Neural cell (in vitro differentiated cells): ENCODE data around the gene TRIO. TPM values are rescaled to one million over a fixed set of nuclear protein-coding genes. Genes with fewer than 3 reads are reported as not detected.

Experiments
- H2AFZ ChIP-seq: fragments of 200-600, 300-800 bp; sonication (generic), shearing (Covaris generic); 2 replicates; pipeline ENCODE4 v1.6.0; 2014; ENCODE audit warnings: low read depth, mild to moderate bottlenecking, antibody characterized with exemption, low read length, moderate library complexity
- H3F3A ChIP-seq: fragments of 200-600 bp; shearing (Covaris generic); 2 replicates; pipeline ENCODE4 v1.6.1; 2016; ENCODE audit warnings: mild to moderate bottlenecking, moderate library complexity, mixed read lengths, antibody characterized with exemption, low read length; ENCODE audit not compliant: insufficient read depth, poor library complexity, severe bottlenecking
- H3K27ac ChIP-seq: fragments of 200-600, 300-800 bp; sonication (generic), shearing (Covaris generic); 2 replicates; pipeline ENCODE4 v1.5.1; 2014; ENCODE audit warnings: mild to moderate bottlenecking, low read length, moderate library complexity
- H3K27me3 ChIP-seq: fragments of 300-800, 200-600 bp; sonication (generic), shearing (Covaris generic); 2 replicates; pipeline ENCODE4 v1.6.0; 2014; ENCODE audit warnings: mild to moderate bottlenecking, low read depth, low read length, moderate library complexity; ENCODE audit not compliant: insufficient read depth
- H3K36me3 ChIP-seq: fragments of 300-800, 200-600 bp; sonication (generic), shearing (Covaris generic); 2 replicates; pipeline ENCODE4 v1.5.1; 2014; ENCODE audit warnings: mild to moderate bottlenecking, antibody characterized with exemption, low read length, moderate library complexity; ENCODE audit not compliant: insufficient read depth
- H3K4me2 ChIP-seq: fragments of 300-800, 200-600 bp; sonication (generic), shearing (Covaris generic); 2 replicates; pipeline ENCODE4 v1.6.0; 2014; ENCODE audit warnings: mild to moderate bottlenecking, low read length
- H3K4me3 ChIP-seq: fragments of 300-800, 200-600 bp; sonication (generic), shearing (Covaris generic); 2 replicates; pipeline ENCODE4 v1.5.1; 2014; ENCODE audit warnings: mild to moderate bottlenecking, low read length, moderate library complexity
- H3K79me2 ChIP-seq: fragments of 200-600 bp; shearing (Covaris generic); replicated peaks from 2 replicates; pipeline ENCODE4 v1.6.0; 2014; ENCODE audit warnings: mild to moderate bottlenecking, low read length, moderate library complexity; ENCODE audit not compliant: insufficient read depth
- H3K9ac ChIP-seq: fragments of 300-800, 200-600 bp; sonication (generic), shearing (Covaris generic); 2 replicates; pipeline ENCODE4 v1.6.1; 2016; ENCODE audit warnings: mild to moderate bottlenecking, low read length, mixed read lengths
- H3K9me2 ChIP-seq: fragments of 200-600 bp; shearing (Covaris generic); 2 replicates; pipeline ENCODE4 v1.6.1; 2016; ENCODE audit warnings: mild to moderate bottlenecking, low read length, mixed read lengths; ENCODE audit not compliant: insufficient read depth
- H3K9me3 ChIP-seq: fragments of 200-600, 300-800 bp; sonication (generic), shearing (Covaris generic); 2 replicates; pipeline ENCODE4 v1.6.1; 2016; ENCODE audit warnings: mild to moderate bottlenecking, mixed run types, low read length, moderate library complexity, mixed read lengths
- H4K20me1 ChIP-seq: fragments of 200-600 bp; shearing (Covaris generic); 2 replicates; pipeline ENCODE4 v1.6.1; 2016; ENCODE audit warnings: mild to moderate bottlenecking, mixed run types; ENCODE audit not compliant: insufficient read depth
- CTCF ChIP-seq: fragments of 450-650 bp; IDR thresholded peaks from 2 replicates; pipeline ENCODE4 v1.5.1; 2014; ENCODE audit warnings: antibody characterized with exemption, mild to moderate bottlenecking, moderate library complexity; ENCODE audit not compliant: poor library complexity, severe bottlenecking
- EP300 ChIP-seq: fragments of 450-650 bp; conservative IDR thresholded peaks from 2 replicates; pipeline ENCODE4 v1.6.1; 2014; ENCODE audit warnings: antibody characterized with exemption, mild to moderate bottlenecking, moderate library complexity; ENCODE audit not compliant: poor library complexity, severe bottlenecking
- EZH2 ChIP-seq: fragments of 200-600, 300-800 bp; shearing (Covaris generic), sonication (generic); IDR thresholded peaks from 2 replicates; pipeline ENCODE4 v1.6.1; 2014; ENCODE audit warnings: antibody characterized with exemption, low read length, borderline replicate concordance, mild to moderate bottlenecking; ENCODE audit not compliant: insufficient read depth, poor library complexity, severe bottlenecking
- MXI1 ChIP-seq: fragments of 450-650 bp; conservative IDR thresholded peaks from 2 replicates; pipeline ENCODE4 v1.6.1; 2014; ENCODE audit warnings: antibody characterized with exemption, mild to moderate bottlenecking; ENCODE audit not compliant: poor library complexity, severe bottlenecking
- POLR2AphosphoS5 ChIP-seq: IDR thresholded peaks from 2 replicates; pipeline ENCODE4 v1.6.1; 2012
- RAD21 ChIP-seq: fragments of 450-650 bp; conservative IDR thresholded peaks from 2 replicates; pipeline ENCODE4 v1.6.1; 2014; ENCODE audit warnings: antibody characterized with exemption, mild to moderate bottlenecking, moderate library complexity
- REST ChIP-seq: IDR thresholded peaks from 2 replicates; pipeline ENCODE4 v1.6.1; 2012; ENCODE audit warnings: borderline replicate concordance
- SMC3 ChIP-seq: fragments of 450-650 bp; conservative IDR thresholded peaks from 2 replicates; pipeline ENCODE4 v1.6.1; 2014; ENCODE audit warnings: antibody characterized with exemption, mild to moderate bottlenecking, moderate library complexity; ENCODE audit not compliant: poor library complexity
- TAF1 ChIP-seq: IDR thresholded peaks from 2 replicates; pipeline ENCODE4 v1.6.1; 2012; ENCODE audit warnings: low read depth
- polyA plus RNA-seq: library from polyadenylated mRNA; depleted of rRNA; stranded (reverse); fragments of >200 nt; gene quantifications from 2 replicates; pipeline ENCODE4 v1.2.3, GENCODE V29; 2014

Gene TRIO
- polyA plus RNA-seq, 1 donor from 2014 or later = 168 TPM

- Histone ChIP-seq H3K4me3 (no peak overlapping the region), H3K79me2 (no peaks in the 10 kb centered on the region), H3F3A (no peaks in the 10 kb centered on the region), H3K27me3 (no peaks in the 10 kb centered on the region), H3K9me3 (no peaks in the 10 kb centered on the region), H3K4me2 (no peak overlapping the region), H3K27ac (no peak overlapping the region), H3K36me3 (peaks cover 11% of the 10 kb centered on the region), H2AFZ (no peak overlapping the region), H4K20me1 (no peaks in the 10 kb centered on the region), H3K9ac (no peak overlapping the region), H3K9me2 (no peaks in the 10 kb centered on the region)
- TF ChIP-seq EP300 (no peak), MXI1 (no peak), EZH2 (no peak), SMC3 (no peak), POLR2AphosphoS5 (no peak), TAF1 (no peak), CTCF (no peak), REST (no peak), RAD21 (no peak)
These were observed 159.2 kb downstream of the TRIO start for GRCh38 chr5:14302330-14302729.

GRCh38 chr5:14305045-14305444, 161.9 kb downstream of the TRIO start:
- no peaks in the 10 kb centered on the region for H3K9me2 ChIP-seq
- no peaks in the 10 kb centered on the region for H3K79me2 ChIP-seq
- no peaks in the 10 kb centered on the region for H3F3A ChIP-seq
- H3K9ac ChIP-seq = no peak overlapping the region
- peaks cover 11% of the 10 kb centered on the region for H3K36me3 ChIP-seq
- H4K20me1 ChIP-seq = no peaks in the 10 kb centered on the region
- no peaks in the 10 kb centered on the region for H3K27me3 ChIP-seq
- H2AFZ ChIP-seq = no peak overlapping the region
- no peak overlapping the region for H3K4me2 ChIP-seq
- H3K27ac ChIP-seq = no peak overlapping the region
- TF ChIP-seq TAF1 = no peak
- TF ChIP-seq POLR2AphosphoS5 = no peak
- TF ChIP-seq CTCF = no peak
- TF ChIP-seq MXI1 = no peak
- no peak for TF ChIP-seq SMC3
- TF ChIP-seq RAD21 = no peak
- TF ChIP-seq EP300 = no peak
- no peak overlapping the region for H3K4me3 ChIP-seq
- no peaks in the 10 kb centered on the region for H3K9me3 ChIP-seq
